BE2C (cell line): Measurements from ENCODE around the gene ERGIC1.

Experiments used
- DNase-seq: peaks from one replicate; pipeline ENCODE4 v3.0.0-alpha.2; 2020
- H3K27me3 ChIP-seq: fragments of 250-450 bp; sonication (Bioruptor Pico); 2 replicates; pipeline ENCODE4 v1.5.1; 2020; ENCODE audit warnings: mild to moderate bottlenecking
- H3K36me3 ChIP-seq: fragments of 250-450 bp; sonication (Bioruptor Pico); 2 replicates; pipeline ENCODE4 v1.5.1; 2020; ENCODE audit warnings: mild to moderate bottlenecking
- H3K4me1 ChIP-seq: fragments of 250-450 bp; sonication (Bioruptor Pico); 2 replicates; pipeline ENCODE4 v1.5.1; 2020
- H3K4me3 ChIP-seq: 2 replicates; pipeline ENCODE4 v1.5.1; 2011; ENCODE audit warnings: low read depth, low read length
- H3K9me3 ChIP-seq: fragments of 250-450 bp; sonication (Bioruptor Pico); 2 replicates; pipeline ENCODE4 v1.5.1; 2020
- TF ChIP-seq, protein P1 (sequence below): IDR thresholded peaks from 2 replicates; pipeline ENCODE4 v1.5.1; 2012; ENCODE audit warnings: mild to moderate bottlenecking, low read depth, low read length

ERGIC1 gene

DNA sequence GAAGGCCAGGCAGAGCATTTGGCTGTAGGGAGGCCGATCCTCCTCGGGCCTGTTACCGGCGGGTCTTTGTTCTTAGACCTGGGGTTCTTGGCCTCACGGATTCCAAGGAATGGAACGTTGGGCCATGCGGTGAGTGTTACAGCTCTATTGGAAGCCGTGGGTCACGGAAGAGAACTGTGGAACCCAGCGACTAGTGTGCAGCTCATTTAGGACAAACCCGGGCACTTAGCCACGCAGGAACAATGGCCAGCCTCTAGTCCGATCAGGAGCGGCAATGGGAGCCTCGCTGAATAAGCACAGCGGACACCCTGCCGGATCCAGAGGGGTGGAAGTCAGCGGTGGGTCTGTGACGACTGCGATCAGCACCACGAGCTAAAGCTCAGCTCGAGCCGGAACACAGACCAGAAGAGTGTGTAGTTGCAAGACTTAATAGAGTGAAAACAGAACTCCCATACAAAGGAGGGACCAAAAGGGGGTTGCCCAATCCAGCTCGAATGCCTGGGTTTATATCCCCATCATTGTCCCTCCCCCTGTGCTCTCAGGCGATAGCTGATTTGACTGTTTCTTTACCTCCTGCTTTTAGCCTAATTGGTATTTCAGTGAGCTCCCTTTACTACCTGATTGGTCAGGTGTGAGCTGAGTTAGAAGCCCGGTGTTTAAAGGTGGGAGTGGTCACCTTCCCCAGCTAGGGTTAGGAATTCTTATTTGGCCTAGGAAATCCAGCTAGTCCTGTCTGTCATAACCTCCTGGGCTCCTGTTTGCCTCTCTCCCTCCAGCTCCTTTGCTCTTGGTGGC is 71.5 kb downstream of the ERGIC1 start:
- H3K4me1 ChIP-seq = peaks cover 13% of the 10 kb centered on the region
- H3K27me3 ChIP-seq = no peaks in the 10 kb centered on the region
- no peak overlapping the region for H3K4me3 ChIP-seq
- H3K36me3 ChIP-seq = peaks cover 2% of the 10 kb centered on the region; the same call in 1 of the 2 replicates
- TF ChIP-seq, protein P1, sequence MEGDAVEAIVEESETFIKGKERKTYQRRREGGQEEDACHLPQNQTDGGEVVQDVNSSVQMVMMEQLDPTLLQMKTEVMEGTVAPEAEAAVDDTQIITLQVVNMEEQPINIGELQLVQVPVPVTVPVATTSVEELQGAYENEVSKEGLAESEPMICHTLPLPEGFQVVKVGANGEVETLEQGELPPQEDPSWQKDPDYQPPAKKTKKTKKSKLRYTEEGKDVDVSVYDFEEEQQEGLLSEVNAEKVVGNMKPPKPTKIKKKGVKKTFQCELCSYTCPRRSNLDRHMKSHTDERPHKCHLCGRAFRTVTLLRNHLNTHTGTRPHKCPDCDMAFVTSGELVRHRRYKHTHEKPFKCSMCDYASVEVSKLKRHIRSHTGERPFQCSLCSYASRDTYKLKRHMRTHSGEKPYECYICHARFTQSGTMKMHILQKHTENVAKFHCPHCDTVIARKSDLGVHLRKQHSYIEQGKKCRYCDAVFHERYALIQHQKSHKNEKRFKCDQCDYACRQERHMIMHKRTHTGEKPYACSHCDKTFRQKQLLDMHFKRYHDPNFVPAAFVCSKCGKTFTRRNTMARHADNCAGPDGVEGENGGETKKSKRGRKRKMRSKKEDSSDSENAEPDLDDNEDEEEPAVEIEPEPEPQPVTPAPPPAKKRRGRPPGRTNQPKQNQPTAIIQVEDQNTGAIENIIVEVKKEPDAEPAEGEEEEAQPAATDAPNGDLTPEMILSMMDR = no peak
- H3K9me3 ChIP-seq = no peaks in the 10 kb centered on the region
- no peak for DNase-seq

- no peak for DNase-seq
- TF ChIP-seq, protein P1 = no peak
Measured at GRCh38 chr5:172906436-172906835, 72.4 kb downstream of the ERGIC1 start.

GRCh38 chr5:172906888-172907287 is 72.8 kb downstream of the ERGIC1 start:
- Histone ChIP-seq H3K27me3 (no peaks in the 10 kb centered on the region), H3K9me3 (no peaks in the 10 kb centered on the region), H3K36me3 (0 out of 2 replicates have a peak, but pooled peaks cover 2% of the 10 kb centered on the region), H3K4me3 (no peak overlapping the region), H3K4me1 (peaks cover 13% of the 10 kb centered on the region)
- TF ChIP-seq, protein P1 = no peak
- DNase-seq = no peak

More at GRCh38 chr5:172906436-172906835, 72.4 kb downstream of the ERGIC1 start:
- H3K4me3 ChIP-seq = no peak overlapping the region
- peaks cover 13% of the 10 kb centered on the region for H3K4me1 ChIP-seq
- peaks cover 2% of the 10 kb centered on the region; the same call in 1 of the 2 replicates for H3K36me3 ChIP-seq
- H3K27me3 ChIP-seq = no peaks in the 10 kb centered on the region
- H3K9me3 ChIP-seq = no peaks in the 10 kb centered on the region

DNA sequence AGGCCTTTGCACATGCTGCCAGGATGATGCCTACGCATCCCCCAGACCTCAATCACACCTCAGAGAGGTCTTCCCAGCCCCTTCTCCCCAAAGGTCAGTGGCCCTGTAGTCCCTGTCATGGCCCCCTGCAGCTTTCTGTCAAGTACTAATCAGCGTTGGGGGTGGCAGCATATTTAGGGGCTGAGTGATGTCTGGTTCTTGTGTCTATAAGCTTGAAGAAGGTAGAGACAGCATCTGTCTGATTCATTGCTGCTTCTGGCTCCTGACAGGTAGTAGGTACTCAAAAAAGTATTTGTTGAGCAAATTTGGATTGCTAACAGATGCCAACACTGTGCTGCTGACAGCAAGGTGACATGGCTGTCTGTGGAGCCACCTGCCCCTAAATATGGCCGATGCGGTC is 73.6 kb downstream of the ERGIC1 start:
- 0 out of 2 replicates have a peak, but pooled peaks cover 2% of the 10 kb centered on the region for H3K36me3 ChIP-seq

DNA sequence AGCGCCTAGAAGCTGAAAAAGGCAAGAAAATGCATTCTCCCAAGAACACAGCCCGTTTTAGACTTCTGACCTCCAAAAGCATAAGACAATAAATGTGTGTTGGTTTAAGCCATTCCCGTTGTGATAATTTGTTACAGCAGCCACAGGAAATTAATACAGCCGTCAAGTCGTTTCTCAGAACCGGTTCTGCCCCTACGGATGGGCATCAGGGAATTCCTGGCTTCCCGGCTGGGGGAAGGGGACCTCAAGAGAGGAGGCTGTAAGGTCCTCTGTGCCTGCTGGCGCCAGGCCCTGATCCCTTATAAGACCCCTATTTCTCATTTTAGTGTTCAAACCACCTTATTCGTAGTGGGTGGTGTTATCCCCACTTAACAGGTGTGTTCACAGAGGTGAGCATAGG is 74.6 kb downstream of the ERGIC1 start:
- TF ChIP-seq, protein P1 = no peak
- DNase-seq = no peak
- no peaks in the 10 kb centered on the region for H3K9me3 ChIP-seq
- H3K27me3 ChIP-seq = no peaks in the 10 kb centered on the region
- peaks cover 11% of the 10 kb centered on the region for H3K36me3 ChIP-seq
- peaks cover 11% of the 10 kb centered on the region for H3K4me1 ChIP-seq
- H3K4me3 ChIP-seq = no peak overlapping the region

More for the DNA sequence above, 73.6 kb downstream of the ERGIC1 start:
- Histone ChIP-seq H3K27me3 (no peaks in the 10 kb centered on the region), H3K4me1 (peaks cover 13% of the 10 kb centered on the region), H3K4me3 (no peak overlapping the region), H3K9me3 (no peaks in the 10 kb centered on the region)
- TF ChIP-seq, protein P1 = no peak
- no peak for DNase-seq

- no peaks in the 10 kb centered on the region for H3K27me3 ChIP-seq
- no peak for DNase-seq
- no peaks in the 10 kb centered on the region for H3K9me3 ChIP-seq
- H3K4me1 ChIP-seq = peaks cover under 1% of the 10 kb centered on the region; the same call in 1 of the 2 replicates
- TF ChIP-seq, protein P1 = no peak
- peaks cover 11% of the 10 kb centered on the region for H3K36me3 ChIP-seq
- H3K4me3 ChIP-seq = no peak overlapping the region
Measured at GRCh38 chr5:172909931-172910502, 76.0 kb downstream of the ERGIC1 start.
